HepG2 (cell line): ENCODE results near the gene RAB40C. TPM values are rescaled to one million over a fixed set of nuclear protein-coding genes. Genes with fewer than 3 reads are reported as not detected.

Experiments
- IRF1 ChIP-seq: sonication (generic); formaldehyde crosslinking; IDR thresholded peaks from 2 replicates; pipeline ENCODE4 v1.4.0; 2020; ENCODE audit warnings: low read depth, mild to moderate bottlenecking, missing genetic modification reagents
- KIAA2018 ChIP-seq: sonication (generic); formaldehyde crosslinking; IDR thresholded peaks from 2 replicates; pipeline ENCODE4 v1.5.0; 2020; ENCODE audit warnings: mild to moderate bottlenecking, missing genetic modification reagents, borderline replicate concordance
- PBX2 ChIP-seq: IDR thresholded peaks from 2 replicates; pipeline ENCODE4 v1.6.1; 2016; ENCODE audit warnings: control low read depth
- REST ChIP-seq, 2 experiments: IDR thresholded peaks; 2 replicates each; pipeline ENCODE4 v1.6.1; 2011 to 2012; ENCODE audit warnings: low read length in 2 of 2, borderline replicate concordance in 1 of 2, low read depth in 1 of 2, mild to moderate bottlenecking in 1 of 2, moderate library complexity in 1 of 2
- TEAD3 ChIP-seq: optimal IDR thresholded peaks from 2 replicates; pipeline ENCODE3; 2016; ENCODE audit warnings: borderline replicate concordance
- TFE3 ChIP-seq: IDR thresholded peaks from 2 replicates; pipeline ENCODE4 v1.6.1; 2016
- ZFP36L2 ChIP-seq: sonication (generic); formaldehyde crosslinking; IDR thresholded peaks from 2 replicates; pipeline ENCODE4 v1.4.0; 2020; ENCODE audit warnings: missing genetic modification reagents
- polyA plus RNA-seq, 8 experiments: library from polyadenylated mRNA; depleted of rRNA in 3 of 8; stranded (reverse) in 7 of 8; unstranded in 1 of 8; fragments of >200 nt; fragmentation: Illumina TruSeq in 4 of 8; extraction: Trizol in 4 of 8; gene quantifications; 2 replicates each; pipeline versions ENCODE4 v1.2.1 to v1.2.3, GENCODE V29; 2011 to 2016; ENCODE audit warnings: low read depth in 4 of 8, missing spikeins in 1 of 8, mixed read lengths in 1 of 8; ENCODE audit not compliant: insufficient read depth in 1 of 8
- total RNA-seq, 5 experiments: library from RNA; depleted of rRNA; stranded (reverse); fragments of >200 nt; fragmentation: Illumina TruSeq; extraction: Trizol; gene quantifications; 2 replicates each; pipeline ENCODE4 v1.2.3, GENCODE V29; 2016; ENCODE audit warnings: low read depth in 1 of 5

Gene RAB40C
- total and polyA plus RNA-seq, 2 of the 13 experiments (the other 11 are each of a cell fraction or from before 2014, with no cell fraction given), result 7.7 to 11.5 TPM

GRCh38 chr16:630815-631405, 41.0 kb downstream of the RAB40C start, which contains the start of gene WFIKKN1 (continued):
- TF ChIP-seq KIAA2018 (CRISPR knock-in tag) (no peak), ZFP36L2 (CRISPR knock-in tag) (no peak), TFE3 (CRISPR knock-in tag) (no peak), PBX2 (no peak), IRF1 (no peak), TEAD3 (no peak), REST (IDR thresholded peaks at IDR 0.05; ENCODE audit: borderline replicate concordance in 1 of 2, low read depth in 1 of 2, low read length in 2 of 2) (no peak)
